H9 (cell line): ENCODE data around the gene TTR. TPM values are rescaled to one million over a fixed set of nuclear protein-coding genes. Genes with fewer than 3 reads are reported as not detected.

Experiments used
- DNase-seq: peaks from one replicate; pipeline ENCODE4 v3.0.0-alpha.2; 2017
- H2AFZ ChIP-seq: one replicate; pipeline ENCODE4 v1.6.1; 2013; ENCODE audit warnings: mild to moderate bottlenecking, low read length, control low read depth, moderate library complexity
- H2AK5ac ChIP-seq: 2 replicates; pipeline ENCODE4 v1.6.1; 2013; ENCODE audit warnings: low read length, control low read depth, mixed read lengths; ENCODE audit not compliant: insufficient read length
- H2BK120ac ChIP-seq: one replicate; pipeline ENCODE4 v1.6.1; 2013; ENCODE audit warnings: low read depth, mild to moderate bottlenecking, low read length, control low read depth, inconsistent platforms; ENCODE audit not compliant: poor library complexity, severe bottlenecking
- H2BK12ac ChIP-seq: 2 replicates; pipeline ENCODE4 v1.6.1; 2013; ENCODE audit warnings: low read length, control low read depth, mixed read lengths, low read depth; ENCODE audit not compliant: insufficient read length
- H2BK15ac ChIP-seq: 2 replicates; pipeline ENCODE4 v1.6.1; 2013; ENCODE audit warnings: low read depth, low read length, control low read depth
- H2BK20ac ChIP-seq: one replicate; pipeline ENCODE4 v1.6.1; 2013; ENCODE audit warnings: low read depth, mild to moderate bottlenecking, low read length, control low read depth, inconsistent platforms; ENCODE audit not compliant: poor library complexity, severe bottlenecking
- H2BK5ac ChIP-seq: 2 replicates; pipeline ENCODE4 v1.6.1; 2013; ENCODE audit warnings: low read length, control low read depth, mixed read lengths; ENCODE audit not compliant: insufficient read length
- H3K14ac ChIP-seq: 2 replicates; pipeline ENCODE4 v1.6.1; 2013; ENCODE audit warnings: low read length, control low read depth; ENCODE audit not compliant: insufficient read depth
- H3K18ac ChIP-seq: 2 replicates; pipeline ENCODE4 v1.6.1; 2013; ENCODE audit warnings: low read depth, mild to moderate bottlenecking, mixed read lengths, low read length, control low read depth; ENCODE audit not compliant: insufficient read length
- H3K23ac ChIP-seq: 2 replicates; pipeline ENCODE4 v1.6.1; 2013; ENCODE audit warnings: low read length, control low read depth, mixed read lengths, low read depth; ENCODE audit not compliant: insufficient read length
- H3K23me2 ChIP-seq: 2 replicates; pipeline ENCODE4 v1.6.1; 2013; ENCODE audit warnings: low read depth, mild to moderate bottlenecking, mixed read lengths, low read length, control low read depth; ENCODE audit not compliant: insufficient read length, poor library complexity, severe bottlenecking
- H3K27ac ChIP-seq: 2 replicates; pipeline ENCODE4 v1.5.1; 2013; ENCODE audit warnings: low read length, control low read depth, mixed read lengths, low read depth; ENCODE audit not compliant: insufficient read length
- H3K27me3 ChIP-seq: 2 replicates; pipeline ENCODE4 v1.6.1; 2013; ENCODE audit warnings: low read length, control low read depth, inconsistent platforms; ENCODE audit not compliant: insufficient read depth
- H3K4ac ChIP-seq: 2 replicates; pipeline ENCODE4 v1.6.1; 2013; ENCODE audit warnings: low read depth, mild to moderate bottlenecking, control low read depth, inconsistent platforms, low read length, moderate library complexity
- H3K4me1 ChIP-seq: 2 replicates; pipeline ENCODE4 v1.6.1; 2013; ENCODE audit warnings: low read length, control low read depth, inconsistent platforms; ENCODE audit not compliant: insufficient read depth
- H3K4me2 ChIP-seq: 2 replicates; pipeline ENCODE4 v1.6.1; 2013; ENCODE audit warnings: low read length, control low read depth, mixed read lengths; ENCODE audit not compliant: insufficient read length, insufficient read depth
- H3K56ac ChIP-seq: 2 replicates; pipeline ENCODE4 v1.6.1; 2013; ENCODE audit warnings: low read depth, mild to moderate bottlenecking, mixed read lengths, low read length, control low read depth; ENCODE audit not compliant: insufficient read length
- H3K79me1 ChIP-seq: 2 replicates; pipeline ENCODE4 v1.6.1; 2013; ENCODE audit warnings: low read depth, mild to moderate bottlenecking, moderate library complexity, low read length, control low read depth, inconsistent platforms; ENCODE audit not compliant: insufficient read depth, poor library complexity, severe bottlenecking
- H3K79me2 ChIP-seq: 2 replicates; pipeline ENCODE4 v1.6.1; 2013; ENCODE audit warnings: low read length, control low read depth, inconsistent platforms; ENCODE audit not compliant: insufficient read depth
- H3K9ac ChIP-seq: 2 replicates; pipeline ENCODE4 v1.6.1; 2013; ENCODE audit warnings: low read length, control low read depth, mixed read lengths; ENCODE audit not compliant: insufficient read length; ENCODE audit errors: extremely low read depth
- H3K9me3 ChIP-seq: one replicate; pipeline ENCODE4 v1.6.1; 2013; ENCODE audit warnings: low read depth, low read length, inconsistent platforms; ENCODE audit not compliant: control insufficient read depth
- H3T11ph ChIP-seq: one replicate; pipeline ENCODE4 v1.6.1; 2013; ENCODE audit warnings: mild to moderate bottlenecking, low read length, control low read depth, inconsistent platforms
- H4K20me1 ChIP-seq: one replicate; pipeline ENCODE4 v1.6.1; 2013; ENCODE audit not compliant: control insufficient read depth, insufficient read length, insufficient read depth
- H4K5ac ChIP-seq: 2 replicates; pipeline ENCODE4 v1.6.1; 2013; ENCODE audit warnings: low read depth, mild to moderate bottlenecking, mixed read lengths, low read length, control low read depth; ENCODE audit not compliant: insufficient read length
- H4K8ac ChIP-seq: replicated peaks from 2 replicates; pipeline ENCODE4 v1.6.1; 2013; ENCODE audit warnings: low read length, control low read depth, mixed read lengths, low read depth; ENCODE audit not compliant: insufficient read length
- H4K91ac ChIP-seq: 2 replicates; pipeline ENCODE4 v1.6.1; 2013; ENCODE audit warnings: low read depth, mild to moderate bottlenecking, moderate library complexity, mixed read lengths, low read length, control low read depth; ENCODE audit not compliant: insufficient read length
- H3K27ac Mint-ChIP-seq, 3 experiments: 2 replicates in 2 of 3; 3 replicates in 1 of 3; pipeline ENCODE4 v1.8.0; 2020 to 2021; ENCODE audit warnings: mixed read lengths in 3 of 3, mild to moderate bottlenecking in 1 of 3, moderate library complexity in 1 of 3
- H3K27me3 Mint-ChIP-seq: 2 replicates; pipeline ENCODE4 v1.8.0; 2021; ENCODE audit warnings: low read depth, mild to moderate bottlenecking, moderate library complexity, mixed read lengths
- H3K36me3 Mint-ChIP-seq, 3 experiments: 2 replicates in 2 of 3; 3 replicates in 1 of 3; pipeline ENCODE4 v1.8.0; 2020 to 2021; ENCODE audit warnings: low read depth in 3 of 3, mixed read lengths in 3 of 3; ENCODE audit not compliant: insufficient read depth in 1 of 3
- H3K4me1 Mint-ChIP-seq, 2 experiments: 2 replicates each; pipeline ENCODE4 v1.8.0; 2020; ENCODE audit warnings: mixed read lengths in 2 of 2
- H3K4me3 Mint-ChIP-seq, 2 experiments: 2 replicates in 1 of 2; 3 replicates in 1 of 2; pipeline ENCODE4 v1.8.0; 2020 to 2021; ENCODE audit warnings: mild to moderate bottlenecking in 2 of 2, mixed read lengths in 2 of 2, moderate library complexity in 1 of 2
- H3K9me3 Mint-ChIP-seq, 2 experiments: 2 replicates in 1 of 2; 3 replicates in 1 of 2; pipeline ENCODE4 v1.8.0; 2020; ENCODE audit warnings: mild to moderate bottlenecking in 2 of 2, mixed read lengths in 2 of 2, moderate library complexity in 1 of 2
- WGBS: extraction: QIAGEN DNeasy Blood & Tissue Kit; methylation state at CpG from one replicate; pipeline ENCODE4 v1.1.7; 2013; ENCODE audit warnings: missing lambda C conversion rate, low lambda C conversion rate, mixed read lengths; ENCODE audit not compliant: insufficient read length; ENCODE audit errors: extremely low coverage; 5-methylcytosine and 5-hydroxymethylcytosine counted together
- long read RNA-seq: library from polyadenylated mRNA; unstranded; transcript quantifications from one replicate; pipeline ENCODE4 v2.0.0, GENCODE V29; 2020
- total RNA-seq: library from RNA; stranded (reverse); gene quantifications from 2 replicates; pipeline ENCODE4 v1.2.1, GENCODE V29; 2021
- TF ChIP-seq, protein P1 (sequence below): fragments of 200-600 bp; sonication (generic); conservative IDR thresholded peaks from 3 replicates; pipeline ENCODE4 v1.8.0; 2021; ENCODE audit warnings: antibody characterized with exemption, mild to moderate bottlenecking

The TTR gene
- not detected in 2 replicates for total RNA-seq
- long read RNA-seq = 0 reads

DNA sequence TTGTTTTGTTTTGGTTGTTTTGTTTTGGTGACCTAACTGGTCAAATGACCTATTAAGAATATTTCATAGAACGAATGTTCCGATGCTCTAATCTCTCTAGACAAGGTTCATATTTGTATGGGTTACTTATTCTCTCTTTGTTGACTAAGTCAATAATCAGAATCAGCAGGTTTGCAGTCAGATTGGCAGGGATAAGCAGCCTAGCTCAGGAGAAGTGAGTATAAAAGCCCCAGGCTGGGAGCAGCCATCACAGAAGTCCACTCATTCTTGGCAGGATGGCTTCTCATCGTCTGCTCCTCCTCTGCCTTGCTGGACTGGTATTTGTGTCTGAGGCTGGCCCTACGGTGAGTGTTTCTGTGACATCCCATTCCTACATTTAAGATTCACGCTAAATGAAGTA, at the start of gene TTR:
TTR (plus strand) TSS at position 250 of the 400 bp plus-strand sequence; CDS start at position 276, 26 bp downstream.
- Histone ChIP-seq H2BK5ac (no peak within 1 kb of the TSS), H2BK12ac (no peak within 1 kb of the TSS), H2BK20ac (no peak within 1 kb of the TSS), H2BK15ac (no peak within 1 kb of the TSS), H2BK120ac (no peak within 1 kb of the TSS), H3K79me2 (no peaks in the 10 kb centered on the region), H3T11ph (no peak within 1 kb of the TSS), H4K8ac (no peak within 1 kb of the TSS), H3K23ac (no peak within 1 kb of the TSS), H3K4me1 (no peaks in the 10 kb centered on the region), H3K14ac (no peak within 1 kb of the TSS), H4K91ac (no peak within 1 kb of the TSS), H3K9me3 (no peaks in the 10 kb centered on the region), H2AFZ (no peak within 1 kb of the TSS), H4K20me1 (no peaks in the 10 kb centered on the region), H3K79me1 (no peaks in the 10 kb centered on the region), H3K27ac (no peak within 1 kb of the TSS), H3K23me2 (no peaks in the 10 kb centered on the region), H3K4ac (no peak within 1 kb of the TSS), H3K27me3 (no peaks in the 10 kb centered on the region), H2AK5ac (no peak within 1 kb of the TSS), H4K5ac (no peak within 1 kb of the TSS), H3K56ac (no peak within 1 kb of the TSS), H3K4me2 (no peak within 1 kb of the TSS), H3K9ac (no peak within 1 kb of the TSS), H3K18ac (no peak within 1 kb of the TSS)
- H3K4me3 Mint-ChIP-seq = no peak within 1 kb of the TSS
- peaks cover 0 to 2% of the 10 kb centered on the region in 2 experiments; a peak in 1 of 4 replicates for H3K4me1 Mint-ChIP-seq
- H3K36me3 Mint-ChIP-seq = no peaks in the 10 kb centered on the region
- H3K27me3 Mint-ChIP-seq = no peaks in the 10 kb centered on the region; the same call in 1 of the 2 replicates
- H3K9me3 Mint-ChIP-seq = no peaks in the 10 kb centered on the region
- no CpG with 5 or more reads among the region's 5 CpGs for WGBS
- TF ChIP-seq, protein P1, sequence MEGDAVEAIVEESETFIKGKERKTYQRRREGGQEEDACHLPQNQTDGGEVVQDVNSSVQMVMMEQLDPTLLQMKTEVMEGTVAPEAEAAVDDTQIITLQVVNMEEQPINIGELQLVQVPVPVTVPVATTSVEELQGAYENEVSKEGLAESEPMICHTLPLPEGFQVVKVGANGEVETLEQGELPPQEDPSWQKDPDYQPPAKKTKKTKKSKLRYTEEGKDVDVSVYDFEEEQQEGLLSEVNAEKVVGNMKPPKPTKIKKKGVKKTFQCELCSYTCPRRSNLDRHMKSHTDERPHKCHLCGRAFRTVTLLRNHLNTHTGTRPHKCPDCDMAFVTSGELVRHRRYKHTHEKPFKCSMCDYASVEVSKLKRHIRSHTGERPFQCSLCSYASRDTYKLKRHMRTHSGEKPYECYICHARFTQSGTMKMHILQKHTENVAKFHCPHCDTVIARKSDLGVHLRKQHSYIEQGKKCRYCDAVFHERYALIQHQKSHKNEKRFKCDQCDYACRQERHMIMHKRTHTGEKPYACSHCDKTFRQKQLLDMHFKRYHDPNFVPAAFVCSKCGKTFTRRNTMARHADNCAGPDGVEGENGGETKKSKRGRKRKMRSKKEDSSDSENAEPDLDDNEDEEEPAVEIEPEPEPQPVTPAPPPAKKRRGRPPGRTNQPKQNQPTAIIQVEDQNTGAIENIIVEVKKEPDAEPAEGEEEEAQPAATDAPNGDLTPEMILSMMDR = no peak
- no peak for DNase-seq
- H3K27ac Mint-ChIP-seq = no peak within 1 kb of the TSS
